Stimulated activated effector memory CD8-positive, alpha-beta T cell treated with anti-CD3 and anti-CD28 coated beads, Interleukin-12 subunit alpha, Interleukin-12 subunit beta, amount 100 ng/mL, for 72 hours (primary cell): ENCODE results near the gene CFL1.
A peak's percentile ranks its signal among the peaks of the same experiment; 100 is the strongest.

ENCODE experiments used
- ATAC-seq: fragments of 150-1000 bp; cut with Tn5 transposase; 2 replicates; pipeline ENCODE4 v1.10.0; 2021
- DNase-seq, 2 donors: peaks; one replicate each; pipeline ENCODE4 v3.0.0; 2021 to 2022; ENCODE audit warnings: low spot score in 2 of 2
- H3K27ac Mint-ChIP-seq: one replicate; pipeline ENCODE4 v1.8.0; 2022; ENCODE audit warnings: mild to moderate bottlenecking, mixed read lengths
- H3K36me3 Mint-ChIP-seq: one replicate; pipeline ENCODE4 v1.8.0; 2022; ENCODE audit warnings: mild to moderate bottlenecking, mixed read lengths
- H3K4me1 Mint-ChIP-seq: one replicate; pipeline ENCODE4 v1.8.0; 2022; ENCODE audit warnings: mixed read lengths
- H3K4me3 Mint-ChIP-seq: one replicate; pipeline ENCODE4 v1.8.0; 2022; ENCODE audit warnings: mild to moderate bottlenecking, mixed read lengths
- H3K9me3 Mint-ChIP-seq: one replicate; pipeline ENCODE4 v1.8.0; 2022; ENCODE audit warnings: mixed read lengths

The CFL1 gene

DNA sequence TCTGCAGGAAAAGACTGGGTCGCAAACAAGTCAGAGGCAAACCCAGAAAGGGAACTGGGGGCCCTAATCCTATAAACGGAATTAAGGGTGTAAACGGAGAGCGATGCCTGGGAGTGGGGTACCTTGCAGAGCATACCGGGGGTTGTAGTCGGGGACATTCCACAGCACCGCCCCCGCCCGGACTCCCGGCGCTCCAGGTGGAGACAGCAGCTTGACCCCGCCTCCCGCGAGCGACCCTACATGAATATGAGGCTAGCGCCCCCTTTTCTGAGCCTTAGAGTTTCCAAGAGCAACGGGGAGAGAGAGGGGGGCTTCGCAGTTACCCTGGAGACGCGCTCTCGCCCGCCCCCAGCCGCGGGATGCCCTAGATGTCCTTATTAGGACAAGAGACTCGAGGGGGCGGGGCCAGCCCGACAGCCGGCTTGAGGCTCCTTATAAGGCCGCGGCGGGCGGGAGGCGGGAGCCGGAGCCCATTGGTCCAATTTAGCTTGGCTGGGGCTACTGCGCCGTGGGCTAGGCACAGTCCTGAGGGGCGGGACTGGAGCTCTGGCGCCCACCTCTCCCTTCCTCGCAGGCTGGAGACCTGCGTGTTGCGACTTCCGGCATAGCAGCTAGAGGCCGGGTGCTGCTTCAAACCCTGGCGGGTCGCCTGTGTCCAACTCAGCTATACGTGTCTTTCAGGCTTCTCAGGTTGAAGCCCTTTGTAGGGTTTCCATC lies 1.3 kb upstream of the CFL1 start:
- peaks cover 98% of the 10 kb centered on the region for H3K36me3 Mint-ChIP-seq
- peak overlapping the region; percentile 97 for H3K4me3 Mint-ChIP-seq
- H3K27ac Mint-ChIP-seq, result peak overlapping the region; percentile 97
- DNase-seq (peak; percentile 91 to 99), ATAC-seq (peak; percentile 78)
- peaks cover 68% of the 10 kb centered on the region for H3K4me1 Mint-ChIP-seq
- no peaks in the 10 kb centered on the region for H3K9me3 Mint-ChIP-seq

DNA sequence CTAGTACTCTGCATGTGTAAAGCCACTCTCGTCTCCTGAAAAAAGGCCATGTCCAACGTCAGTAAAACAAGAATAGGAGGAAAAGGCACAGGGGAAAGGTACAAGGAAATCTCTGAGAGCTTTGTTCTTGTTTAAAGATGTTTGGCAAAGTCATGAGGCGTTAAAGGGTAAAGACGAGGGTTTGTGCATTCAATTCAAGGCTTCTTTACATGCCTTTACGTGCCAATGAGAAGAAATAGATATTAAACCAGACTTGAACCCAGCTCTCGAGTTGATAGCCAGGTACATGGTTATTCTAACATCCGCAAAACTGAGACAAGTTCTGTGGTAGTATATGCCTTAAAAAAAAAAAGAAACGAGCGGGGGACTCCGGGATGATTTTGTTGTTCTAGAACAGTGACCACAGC lies 704 bp upstream of the CFL1 start:
- H3K27ac Mint-ChIP-seq, result peak overlapping the region; percentile 97
- H3K4me3 Mint-ChIP-seq, result peak overlapping the region; percentile 97
- DNase-seq (no peak), ATAC-seq (no peak)
- H3K4me1 Mint-ChIP-seq, result peaks cover 74% of the 10 kb centered on the region
- no peaks in the 10 kb centered on the region for H3K9me3 Mint-ChIP-seq
- peaks cover 98% of the 10 kb centered on the region for H3K36me3 Mint-ChIP-seq

DNA sequence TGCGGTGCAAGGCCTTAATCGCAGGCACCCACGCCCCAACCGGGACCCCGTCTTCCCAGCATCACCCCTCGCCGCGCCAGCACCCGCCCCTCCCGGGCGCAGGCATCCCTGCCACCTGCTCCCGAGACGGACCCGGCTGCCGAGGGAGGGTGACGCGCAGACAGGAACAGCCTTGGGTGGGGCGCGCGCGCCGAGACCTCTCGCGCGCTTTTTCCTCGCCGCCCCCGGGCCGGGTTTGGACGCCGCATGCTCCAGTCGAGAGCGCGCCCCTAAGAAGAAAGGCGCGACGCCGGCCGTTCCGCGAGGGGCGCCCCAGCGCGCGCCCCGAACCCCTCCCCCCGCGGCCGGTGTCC lies 504 bp downstream of the CFL1 start:
- DNase-seq, result peak; percentile 64 to 84
- peak; percentile 0 for ATAC-seq
- no peaks in the 10 kb centered on the region for H3K9me3 Mint-ChIP-seq
- H3K27ac Mint-ChIP-seq, result peak overlapping the region; percentile 97
- peak overlapping the region; percentile 97 for H3K4me3 Mint-ChIP-seq
- H3K36me3 Mint-ChIP-seq, result peaks cover 98% of the 10 kb centered on the region
- peaks cover 68% of the 10 kb centered on the region for H3K4me1 Mint-ChIP-seq

DNA sequence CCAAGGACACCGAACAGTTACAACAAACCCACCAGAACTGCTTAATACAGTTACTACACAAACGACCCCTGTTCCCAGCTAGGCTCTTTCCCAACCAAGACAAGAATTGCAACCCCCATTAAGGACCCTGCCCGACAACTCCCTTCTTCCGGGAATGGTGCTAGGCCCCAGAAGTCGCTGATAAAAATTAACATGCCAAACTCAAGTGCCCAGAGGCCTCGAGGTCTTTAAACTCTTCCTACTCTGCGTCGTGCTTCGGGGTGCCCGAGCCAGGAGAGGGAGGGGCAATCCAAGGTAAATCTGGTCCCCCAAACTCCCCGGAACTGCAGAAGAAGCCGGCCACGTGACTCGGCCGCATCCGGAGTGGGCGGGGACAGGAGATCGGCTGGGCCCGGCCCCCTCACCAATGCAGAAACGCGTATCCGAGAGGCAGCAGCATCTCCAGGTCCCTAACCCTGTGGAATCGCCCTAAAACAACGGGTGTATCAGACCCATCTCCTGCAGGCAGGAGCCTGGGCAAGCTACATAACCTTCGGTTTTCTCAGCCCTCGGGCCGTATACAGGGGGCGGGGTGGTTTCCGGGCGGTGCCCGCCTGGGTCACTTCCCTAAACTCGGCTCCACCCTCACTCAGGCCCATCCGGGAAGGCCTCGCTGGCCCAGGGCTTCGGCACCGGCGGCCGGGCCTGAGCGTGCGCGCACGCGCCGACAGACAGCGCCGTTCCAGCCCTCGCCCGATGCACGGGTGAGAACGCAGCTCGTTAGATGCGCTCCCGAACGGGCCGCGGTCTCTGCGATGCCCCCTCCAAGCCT lies 1.1 kb downstream of the CFL1 start:
- H3K36me3 Mint-ChIP-seq, result peaks cover 98% of the 10 kb centered on the region
- H3K27ac Mint-ChIP-seq, result peak overlapping the region; percentile 97
- H3K4me3 Mint-ChIP-seq, result peak overlapping the region; percentile 97
- no peaks in the 10 kb centered on the region for H3K9me3 Mint-ChIP-seq
- DNase-seq, result peak; percentile 75 to 92
- peak; percentile 14 for ATAC-seq
- peaks cover 66% of the 10 kb centered on the region for H3K4me1 Mint-ChIP-seq

DNA sequence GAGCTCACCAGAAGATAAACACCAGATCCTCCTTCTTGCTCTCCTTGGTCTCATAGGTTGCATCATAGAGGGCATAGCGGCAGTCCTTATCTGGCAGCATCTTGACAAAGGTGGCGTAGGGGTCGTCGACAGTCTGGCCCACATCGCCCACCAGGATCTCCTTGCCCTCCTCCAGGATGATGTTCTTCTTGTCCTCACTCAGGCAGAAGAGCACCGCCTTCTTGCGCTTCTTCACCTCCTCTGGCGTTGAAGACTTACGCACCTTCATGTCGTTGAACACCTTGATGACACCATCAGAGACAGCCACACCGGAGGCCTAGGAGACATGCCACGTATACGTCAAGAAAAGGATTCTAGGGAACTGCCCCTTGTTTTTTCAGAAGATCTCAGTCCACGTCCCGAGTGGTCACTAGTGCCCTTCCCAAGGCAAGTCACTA lies 2.0 kb downstream of the CFL1 start:
- no peaks in the 10 kb centered on the region for H3K9me3 Mint-ChIP-seq
- no peak for DNase-seq
- peak overlapping the region; percentile 97 for H3K4me3 Mint-ChIP-seq
- ATAC-seq, result no peak
- peaks cover 65% of the 10 kb centered on the region for H3K4me1 Mint-ChIP-seq
- peaks cover 98% of the 10 kb centered on the region for H3K36me3 Mint-ChIP-seq
- peak overlapping the region; percentile 97 for H3K27ac Mint-ChIP-seq

DNA sequence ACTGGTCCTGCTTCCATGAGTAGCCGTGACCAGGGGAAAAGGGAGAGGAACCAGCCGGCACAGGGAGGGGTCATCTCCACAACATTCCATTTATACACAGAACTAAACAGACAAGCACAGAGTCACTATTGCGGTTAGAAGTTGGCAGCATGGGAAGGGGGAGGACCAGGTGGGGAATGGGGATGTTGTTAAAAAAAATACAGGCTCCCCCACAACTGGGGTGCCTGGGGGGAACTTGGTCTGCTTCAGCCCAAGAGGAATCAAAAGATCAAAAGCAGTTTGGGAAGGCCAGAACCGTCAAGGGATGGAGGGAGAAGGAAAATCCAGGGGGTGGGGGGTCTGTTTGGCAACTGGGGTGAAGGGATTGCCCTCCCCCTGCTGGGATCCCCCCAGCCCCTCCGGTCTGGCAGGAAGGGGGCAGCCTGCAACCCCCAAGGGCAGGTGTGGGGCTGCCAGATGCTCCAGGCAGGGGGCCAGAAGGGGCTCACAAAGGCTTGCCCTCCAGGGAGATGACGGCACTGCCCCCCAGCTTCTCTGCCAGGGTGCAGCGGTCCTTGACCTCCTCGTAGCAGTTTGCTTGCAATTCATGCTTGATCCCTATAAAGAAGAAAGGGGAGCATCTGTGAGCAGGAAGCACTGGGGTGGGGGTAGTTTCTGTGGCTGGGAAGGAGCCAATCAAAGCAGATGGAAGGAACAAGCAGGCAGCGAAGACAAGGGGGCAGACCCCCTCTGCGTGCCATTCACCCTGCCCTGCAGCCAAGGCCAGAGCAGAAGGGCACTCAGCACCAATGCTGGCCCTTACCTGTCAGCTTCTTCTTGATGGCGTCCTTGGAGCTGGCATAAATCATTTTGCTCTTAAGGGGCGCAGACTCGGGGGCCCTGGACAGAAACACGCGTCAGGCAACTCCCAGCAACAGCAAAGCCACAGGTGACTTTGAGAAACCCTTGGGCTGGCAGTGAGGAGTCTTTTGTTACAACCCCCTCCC lies 2.8 kb downstream of the CFL1 start:
- DNase-seq (no peak), ATAC-seq (no peak)
- H3K4me1 Mint-ChIP-seq, result peaks cover 62% of the 10 kb centered on the region
- no peaks in the 10 kb centered on the region for H3K9me3 Mint-ChIP-seq
- peak overlapping the region; percentile 97 for H3K4me3 Mint-ChIP-seq
- H3K36me3 Mint-ChIP-seq, result peaks cover 98% of the 10 kb centered on the region
- peak overlapping the region; percentile 88 for H3K27ac Mint-ChIP-seq

DNA sequence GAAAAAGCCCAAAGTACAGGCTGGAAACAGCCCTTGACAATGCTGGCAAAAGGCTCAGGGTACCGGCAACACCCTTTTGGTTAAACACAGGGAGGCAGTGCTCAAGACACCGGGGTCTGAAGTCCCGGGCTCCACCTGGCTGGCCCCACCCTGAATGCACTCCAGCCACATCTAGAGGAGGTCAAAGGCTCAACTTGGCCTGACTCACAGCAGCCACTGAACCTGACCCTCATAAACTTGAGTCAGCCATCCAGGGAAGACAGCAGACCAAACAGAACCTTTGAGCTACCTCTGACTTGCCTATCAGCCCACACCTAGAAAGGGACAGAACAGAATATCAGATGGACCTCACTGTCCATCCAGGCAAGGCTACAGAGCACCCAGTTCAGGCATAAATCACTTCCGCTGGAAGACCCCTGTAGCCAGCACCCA lies 3.8 kb downstream of the CFL1 start:
- H3K4me1 Mint-ChIP-seq, result peaks cover 55% of the 10 kb centered on the region
- DNase-seq (no peak), ATAC-seq (no peak)
- H3K36me3 Mint-ChIP-seq, result peaks cover 88% of the 10 kb centered on the region
- no peaks in the 10 kb centered on the region for H3K9me3 Mint-ChIP-seq
- peak overlapping the region; percentile 88 for H3K27ac Mint-ChIP-seq
- H3K4me3 Mint-ChIP-seq, result peak overlapping the region; percentile 97

DNA sequence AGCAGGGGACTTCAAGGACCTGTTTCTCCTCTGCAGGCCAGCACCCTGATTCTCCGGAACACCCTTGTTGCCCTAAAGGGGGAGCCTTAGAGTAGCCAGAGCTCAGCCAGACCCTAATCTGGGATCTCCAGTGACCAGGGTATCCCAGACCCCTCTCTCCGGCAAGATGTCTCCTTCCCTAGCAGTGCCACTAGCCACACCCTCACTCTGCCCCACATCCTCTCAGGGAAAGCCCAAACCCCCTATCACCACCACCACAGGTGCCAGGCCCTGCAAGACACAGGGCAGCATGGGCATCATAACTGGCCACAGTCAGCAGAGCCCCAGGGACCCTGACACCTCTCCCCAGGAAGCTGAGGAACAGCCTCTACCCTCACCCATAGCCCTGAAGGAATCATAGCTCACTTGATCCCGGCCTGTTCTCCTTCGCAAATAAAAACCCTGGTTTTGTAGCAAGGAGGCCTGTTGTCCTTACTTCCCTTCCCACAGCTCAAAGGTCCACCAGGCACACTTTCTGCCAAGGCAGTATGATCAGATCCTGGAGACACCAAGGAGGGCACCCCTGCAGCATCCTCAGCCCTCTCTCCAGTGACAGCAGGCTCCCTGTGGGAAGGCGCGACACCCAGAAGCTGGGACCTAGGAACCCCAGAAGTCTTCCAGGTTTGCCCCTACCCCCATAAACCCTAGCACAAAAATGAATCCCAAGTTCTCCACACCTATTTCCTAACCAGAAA lies 4.6 kb downstream of the CFL1 start:
- peaks cover 47% of the 10 kb centered on the region for H3K4me1 Mint-ChIP-seq
- no peak overlapping the region for H3K4me3 Mint-ChIP-seq
- ATAC-seq, result no peak
- DNase-seq, result peak in 1 of 2 donors; percentile 49
- peaks cover 83% of the 10 kb centered on the region for H3K36me3 Mint-ChIP-seq
- H3K9me3 Mint-ChIP-seq, result no peaks in the 10 kb centered on the region
- peak overlapping the region; percentile 88 for H3K27ac Mint-ChIP-seq

DNA sequence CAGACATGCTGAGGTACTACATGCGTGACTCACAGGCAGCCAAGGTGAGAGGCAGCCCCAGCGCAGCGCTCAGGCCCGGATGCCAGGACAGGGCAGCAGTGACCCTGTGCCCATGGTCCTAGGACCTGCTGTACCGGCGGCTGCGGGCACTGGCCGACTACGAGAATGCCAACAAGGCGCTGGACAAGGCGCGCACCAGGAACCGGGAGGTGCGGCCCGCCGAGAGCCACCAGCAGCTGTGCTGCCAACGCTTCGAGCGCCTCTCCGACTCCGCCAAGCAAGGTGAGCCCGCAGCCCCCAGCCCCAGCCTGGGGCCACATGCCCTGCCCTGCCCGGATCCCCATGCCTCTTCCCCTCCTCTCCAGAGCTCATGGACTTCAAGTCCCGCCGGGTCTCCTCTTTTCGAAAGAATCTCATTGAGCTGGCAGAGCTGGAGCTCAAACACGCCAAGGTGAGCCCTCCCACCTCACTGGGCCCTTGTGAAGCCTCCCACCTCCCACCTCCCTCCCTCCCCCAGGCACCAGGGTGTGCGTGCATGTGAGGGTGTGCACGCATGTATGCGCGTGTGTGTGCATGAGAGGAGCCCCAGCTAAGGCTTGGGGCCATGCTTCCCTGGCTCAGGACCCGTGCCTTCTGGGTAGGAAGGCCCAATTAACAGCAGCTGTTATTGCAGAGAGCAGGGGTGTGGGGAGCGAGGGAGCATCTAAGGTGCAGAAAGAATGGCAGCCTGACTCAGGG lies 5.3 kb downstream of the CFL1 start:
- H3K27ac Mint-ChIP-seq, result peak overlapping the region; percentile 88
- no peaks in the 10 kb centered on the region for H3K9me3 Mint-ChIP-seq
- no peak for ATAC-seq
- peaks cover 44% of the 10 kb centered on the region for H3K4me1 Mint-ChIP-seq
- peak in 1 of 2 donors; percentile 53 for DNase-seq
- H3K36me3 Mint-ChIP-seq, result peaks cover 75% of the 10 kb centered on the region
- no peak overlapping the region for H3K4me3 Mint-ChIP-seq

DNA sequence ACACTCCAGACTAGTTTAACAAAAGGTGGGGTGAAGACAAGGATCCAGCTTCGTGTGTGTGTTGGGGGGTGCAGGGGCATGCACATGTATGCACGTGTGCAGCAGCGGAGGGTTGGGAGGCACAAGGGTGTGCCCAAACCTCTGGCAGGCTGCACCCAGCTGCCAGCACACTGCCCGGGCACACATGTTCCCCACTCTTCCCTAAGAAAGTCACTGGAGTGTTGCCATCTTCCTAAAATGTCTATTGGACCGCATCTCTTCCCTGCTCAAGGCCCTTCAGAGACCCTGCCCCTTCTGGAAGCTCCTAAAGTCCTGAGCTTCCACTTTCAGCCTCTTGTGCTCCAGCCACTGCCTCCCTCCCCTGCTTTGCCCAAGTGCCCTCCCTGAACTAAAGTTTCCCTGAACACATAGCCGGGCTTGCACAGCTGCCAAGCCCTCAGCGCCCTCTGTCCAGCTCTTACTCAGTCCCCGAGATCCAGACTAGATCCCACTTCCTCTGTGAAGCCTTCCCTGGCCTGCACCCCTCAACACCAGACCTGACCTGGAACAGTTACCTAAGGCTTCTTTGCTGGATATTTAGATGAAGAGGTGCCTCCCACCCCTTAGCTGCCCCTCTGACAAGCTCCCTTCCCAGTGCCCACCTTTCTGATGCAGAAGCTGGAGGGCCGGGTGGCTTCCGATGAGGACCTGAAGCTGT lies 6.0 kb downstream of the CFL1 start:
- Mint-ChIP-seq H3K9me3 (no peaks in the 10 kb centered on the region), H3K36me3 (peaks cover 68% of the 10 kb centered on the region), H3K4me3 (no peak overlapping the region), H3K4me1 (peaks cover 44% of the 10 kb centered on the region), H3K27ac (peak overlapping the region; percentile 58)
- peak in 1 of 2 donors; percentile 55 for DNase-seq
- no peak for ATAC-seq

DNA sequence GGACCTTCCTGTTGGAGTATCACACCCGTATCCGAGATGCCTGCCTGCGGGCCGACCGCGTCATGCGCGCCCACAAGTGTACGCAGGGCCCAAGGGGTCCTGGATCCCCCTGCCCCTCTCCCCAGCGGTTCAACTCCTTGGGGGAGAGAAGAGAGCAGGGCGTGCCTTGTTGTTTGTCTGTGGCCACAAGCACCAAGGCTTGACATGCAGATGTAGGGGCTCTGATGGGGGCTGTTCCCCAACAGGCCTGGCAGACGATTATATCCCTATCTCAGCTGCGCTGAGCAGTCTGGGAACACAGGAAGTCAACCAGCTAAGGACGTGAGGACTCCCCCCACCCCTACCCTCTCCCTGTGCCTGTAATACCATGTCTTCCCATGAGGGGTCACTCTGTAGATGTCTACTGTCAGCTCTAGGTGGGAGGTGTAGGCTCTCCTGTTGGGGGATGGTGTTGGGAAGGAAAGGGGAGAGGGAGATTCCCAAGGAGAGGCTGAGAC lies 6.8 kb downstream of the CFL1 start:
- H3K9me3 Mint-ChIP-seq, result no peaks in the 10 kb centered on the region
- DNase-seq (peak in 1 of 2 donors; percentile 73), ATAC-seq (peak; percentile 17)
- H3K27ac Mint-ChIP-seq, result peak overlapping the region; percentile 58
- peaks cover 36% of the 10 kb centered on the region for H3K4me1 Mint-ChIP-seq
- no peak overlapping the region for H3K4me3 Mint-ChIP-seq
- H3K36me3 Mint-ChIP-seq, result peaks cover 60% of the 10 kb centered on the region

DNA sequence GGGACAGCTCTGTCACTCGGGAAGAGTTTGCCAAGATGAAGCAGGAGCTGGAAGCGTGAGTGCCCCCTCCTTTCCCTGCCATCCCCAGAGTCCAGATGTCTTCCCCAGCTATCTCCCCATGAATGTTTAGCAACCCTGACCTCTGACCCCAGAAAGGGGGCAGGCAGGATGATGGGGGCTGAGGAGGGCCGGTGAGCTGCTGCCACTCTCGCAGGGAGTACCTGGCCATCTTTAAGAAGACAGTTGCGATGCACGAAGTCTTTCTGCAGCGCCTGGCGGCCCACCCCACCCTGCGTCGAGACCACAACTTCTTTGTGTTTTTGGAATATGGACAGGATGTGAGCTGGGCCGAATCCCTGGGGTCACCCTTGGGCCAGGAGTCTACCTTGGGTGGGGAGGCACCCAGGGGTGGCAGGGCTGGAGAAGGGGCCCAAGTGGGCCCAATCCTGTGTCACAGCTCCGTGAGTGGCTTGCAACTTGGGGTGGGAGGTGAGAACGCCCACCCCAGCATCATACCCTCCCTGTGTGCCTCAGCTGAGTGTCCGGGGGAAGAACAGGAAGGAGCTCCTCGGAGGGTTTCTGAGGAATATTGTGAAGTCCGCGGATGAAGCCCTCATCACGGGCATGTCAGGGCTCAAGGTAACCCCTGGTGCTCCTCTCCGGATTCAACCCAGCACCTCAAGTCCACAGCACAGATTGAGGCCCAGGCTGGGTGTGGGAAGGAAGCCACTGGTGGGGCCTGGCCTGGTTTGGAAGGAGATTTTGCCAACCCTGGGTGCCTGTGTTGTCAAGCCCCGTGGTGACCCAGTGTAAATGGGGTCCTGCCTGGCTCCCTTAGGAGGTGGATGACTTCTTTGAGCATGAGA lies 7.5 kb downstream of the CFL1 start:
- Mint-ChIP-seq H3K27ac (peak overlapping the region; percentile 52), H3K4me3 (no peak overlapping the region), H3K4me1 (peaks cover 29% of the 10 kb centered on the region), H3K36me3 (peaks cover 53% of the 10 kb centered on the region), H3K9me3 (no peaks in the 10 kb centered on the region)
- DNase-seq, result peak in 1 of 2 donors; percentile 51
- peak; percentile 2 for ATAC-seq
